Measurements from ENCODE around the gene FBXO45.

DNA sequence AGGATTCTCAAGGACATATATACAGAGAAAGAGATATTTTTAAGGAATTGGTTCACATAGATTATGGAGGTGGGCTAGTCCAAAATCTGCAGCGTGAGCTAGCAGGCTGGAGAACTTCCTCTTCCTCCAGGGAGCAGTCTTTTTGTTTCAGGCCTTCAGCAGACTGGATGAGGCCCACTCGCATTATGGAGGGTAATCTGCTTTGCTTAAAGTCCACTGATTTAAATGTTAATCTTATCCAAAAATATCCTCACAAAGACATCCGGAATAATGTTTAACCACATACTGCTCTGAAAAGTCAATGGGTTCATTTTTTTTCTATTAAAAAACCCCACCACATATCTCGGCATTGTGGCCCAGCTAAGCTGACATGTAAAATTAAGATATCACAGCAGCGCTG is 48.8 kb downstream of the FBXO45 start:
- TF ChIP-seq, protein P1, sequence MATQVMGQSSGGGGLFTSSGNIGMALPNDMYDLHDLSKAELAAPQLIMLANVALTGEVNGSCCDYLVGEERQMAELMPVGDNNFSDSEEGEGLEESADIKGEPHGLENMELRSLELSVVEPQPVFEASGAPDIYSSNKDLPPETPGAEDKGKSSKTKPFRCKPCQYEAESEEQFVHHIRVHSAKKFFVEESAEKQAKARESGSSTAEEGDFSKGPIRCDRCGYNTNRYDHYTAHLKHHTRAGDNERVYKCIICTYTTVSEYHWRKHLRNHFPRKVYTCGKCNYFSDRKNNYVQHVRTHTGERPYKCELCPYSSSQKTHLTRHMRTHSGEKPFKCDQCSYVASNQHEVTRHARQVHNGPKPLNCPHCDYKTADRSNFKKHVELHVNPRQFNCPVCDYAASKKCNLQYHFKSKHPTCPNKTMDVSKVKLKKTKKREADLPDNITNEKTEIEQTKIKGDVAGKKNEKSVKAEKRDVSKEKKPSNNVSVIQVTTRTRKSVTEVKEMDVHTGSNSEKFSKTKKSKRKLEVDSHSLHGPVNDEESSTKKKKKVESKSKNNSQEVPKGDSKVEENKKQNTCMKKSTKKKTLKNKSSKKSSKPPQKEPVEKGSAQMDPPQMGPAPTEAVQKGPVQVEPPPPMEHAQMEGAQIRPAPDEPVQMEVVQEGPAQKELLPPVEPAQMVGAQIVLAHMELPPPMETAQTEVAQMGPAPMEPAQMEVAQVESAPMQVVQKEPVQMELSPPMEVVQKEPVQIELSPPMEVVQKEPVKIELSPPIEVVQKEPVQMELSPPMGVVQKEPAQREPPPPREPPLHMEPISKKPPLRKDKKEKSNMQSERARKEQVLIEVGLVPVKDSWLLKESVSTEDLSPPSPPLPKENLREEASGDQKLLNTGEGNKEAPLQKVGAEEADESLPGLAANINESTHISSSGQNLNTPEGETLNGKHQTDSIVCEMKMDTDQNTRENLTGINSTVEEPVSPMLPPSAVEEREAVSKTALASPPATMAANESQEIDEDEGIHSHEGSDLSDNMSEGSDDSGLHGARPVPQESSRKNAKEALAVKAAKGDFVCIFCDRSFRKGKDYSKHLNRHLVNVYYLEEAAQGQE (IDR thresholded peaks at IDR 0.05; ENCODE audit: low read depth) = no peak
- TF ChIP-seq CTCF (IDR thresholded peaks at IDR 0.05 in 2 of 3, conservative IDR thresholded peaks at IDR 0.05 in 1 of 3; ENCODE audit: borderline replicate concordance in 1 of 3, insufficient read depth in 1 of 3, low read depth in 2 of 3, low read length in 2 of 3) (no peak), POLR2A (IDR thresholded peaks at IDR 0.05; ENCODE audit: borderline replicate concordance, extremely low read depth, insufficient read depth, insufficient read length) (no peak)

Data from HCT116 (cell line).